Measurements from ENCODE around the gene CYP27B1.

CYP27B1 gene

GRCh38 chr12:57766464-57767304, at the start of gene CYP27B1:
Gene CYP27B1, minus strand, starts transcription at chr12:57767078. Its CDS starts 37 bp downstream, at chr12:57767041.
- H3K27ac ChIP-seq (ENCODE audit: low read length), result no peak within 1 kb of the TSS
- peak within 1 kb of the TSS; percentile 46; the same call in 1 of the 2 replicates for H3K4me3 ChIP-seq (ENCODE audit: low read length)
- H3K36me3 ChIP-seq (ENCODE audit: control insufficient read depth, insufficient read depth, low read length), result peaks cover 7% of the 10 kb centered on the region; the same call in 1 of the 2 replicates
- no CpG with 5 or more reads among the region's 38 CpGs for WGBS (ENCODE audit: insufficient coverage, insufficient read length)
- H3K27me3 ChIP-seq (ENCODE audit: control insufficient read depth, insufficient read depth, low read length), result peaks cover 28% of the 10 kb centered on the region
- H3K4me1 ChIP-seq (ENCODE audit: control insufficient read depth, insufficient read depth, low read length), result peaks cover 4% of the 10 kb centered on the region
- H3K9me3 ChIP-seq (ENCODE audit: control insufficient read depth, insufficient read depth, low read length), result no peaks in the 10 kb centered on the region
- no peak for DNase-seq (ENCODE audit: low read depth, low spot score)

DNA sequence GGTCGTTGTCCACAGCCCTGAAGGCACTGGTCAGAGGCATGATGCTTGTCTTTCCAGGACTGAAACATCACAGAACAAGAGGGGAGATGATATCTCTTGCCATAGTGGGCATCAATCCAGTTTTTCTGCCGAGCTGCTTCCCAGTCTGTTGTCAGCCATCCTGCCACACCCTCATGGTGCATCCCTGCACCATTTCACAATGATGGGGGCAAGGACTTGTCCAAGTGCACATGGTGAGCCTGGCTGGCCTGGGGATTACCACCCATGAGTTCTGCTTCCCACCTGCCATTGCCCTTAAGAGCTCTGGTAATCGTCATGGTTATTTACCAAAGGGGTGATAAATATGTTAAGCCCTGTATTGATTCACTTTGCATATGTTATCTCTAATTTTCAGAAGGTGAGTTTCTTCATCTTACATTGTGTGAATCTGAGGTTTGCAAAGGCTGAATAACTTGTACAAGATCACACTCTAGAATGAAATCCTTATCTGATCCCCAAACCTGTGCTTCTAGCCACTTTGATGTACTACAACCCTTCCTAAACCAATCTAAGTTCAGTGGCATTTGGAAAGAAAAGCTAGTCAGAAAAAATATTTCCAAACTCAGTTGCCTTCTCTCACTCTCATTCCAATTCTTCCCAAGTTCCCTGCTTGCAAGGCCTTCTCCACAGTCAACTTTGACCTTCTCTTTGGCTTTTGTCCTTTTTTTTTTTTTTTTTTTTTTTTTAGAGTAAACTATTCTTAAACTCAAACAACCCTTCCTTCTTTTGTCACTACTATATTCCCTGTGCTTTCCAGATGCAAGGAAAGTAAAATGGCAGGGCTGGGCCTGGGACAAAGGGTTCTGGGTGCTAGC, 49.4 kb upstream of the CYP27B1 start:
- no peaks in the 10 kb centered on the region for H3K9me3 ChIP-seq (ENCODE audit: control insufficient read depth, insufficient read depth, low read length)
- no peaks in the 10 kb centered on the region; the same call in 1 of the 2 replicates for H3K4me1 ChIP-seq (ENCODE audit: control insufficient read depth, insufficient read depth, low read length)
- no peaks in the 10 kb centered on the region for H3K27me3 ChIP-seq (ENCODE audit: control insufficient read depth, insufficient read depth, low read length)
- no CpG with 5 or more reads among the region's 3 CpGs for WGBS (ENCODE audit: insufficient coverage, insufficient read length)
- no peaks in the 10 kb centered on the region for H3K36me3 ChIP-seq (ENCODE audit: control insufficient read depth, insufficient read depth, low read length)
- H3K4me3 ChIP-seq (ENCODE audit: low read length), result no peak overlapping the region
- H3K27ac ChIP-seq (ENCODE audit: low read length), result no peak overlapping the region
- no peak for DNase-seq (ENCODE audit: low read depth, low spot score)

DNA sequence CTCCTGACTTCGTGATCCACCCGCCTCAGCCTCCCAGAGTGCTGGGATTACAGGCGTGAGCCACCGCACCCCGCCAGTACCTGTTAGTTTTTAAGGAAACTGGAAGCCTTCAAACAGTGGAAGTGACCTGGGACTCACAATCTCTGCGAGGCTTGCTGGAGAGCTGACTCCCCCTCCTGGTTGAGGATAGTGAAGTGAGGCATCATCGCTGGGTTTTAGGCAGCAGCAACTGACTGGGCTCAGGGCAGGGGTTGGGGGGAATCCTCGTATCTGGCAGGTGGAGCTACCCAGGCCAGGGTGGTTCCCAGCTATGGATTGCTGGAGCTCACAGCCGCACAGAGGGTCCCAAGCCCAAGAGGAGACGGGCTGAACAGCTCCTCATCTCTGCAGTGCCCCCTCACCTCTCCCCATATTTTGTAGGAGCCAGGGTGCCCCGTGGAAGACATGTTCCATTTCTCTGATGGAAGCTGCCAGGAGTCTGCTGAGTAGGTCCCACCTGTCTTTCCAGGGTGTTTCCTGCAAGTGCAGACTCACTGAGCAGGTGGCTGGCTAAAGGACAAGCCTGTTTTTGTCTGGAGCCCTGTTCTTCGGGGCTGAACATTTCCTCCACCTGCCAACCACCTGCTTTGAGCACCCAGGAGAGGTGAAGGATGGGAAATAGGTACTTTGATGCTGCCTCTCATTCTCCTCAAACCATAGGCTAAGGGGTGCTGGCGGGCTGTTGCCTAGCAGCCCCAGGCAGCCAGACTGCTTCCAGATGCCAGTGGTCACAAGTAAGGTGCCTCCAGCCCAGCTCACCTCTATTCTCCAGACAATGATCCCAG, 48.5 kb upstream of the CYP27B1 start:
- Histone ChIP-seq H3K27ac (ENCODE audit: low read length) (no peak overlapping the region), H3K4me1 (ENCODE audit: control insufficient read depth, insufficient read depth, low read length) (no peaks in the 10 kb centered on the region; the same call in 1 of the 2 replicates), H3K27me3 (ENCODE audit: control insufficient read depth, insufficient read depth, low read length) (no peaks in the 10 kb centered on the region), H3K4me3 (ENCODE audit: low read length) (no peak overlapping the region), H3K9me3 (ENCODE audit: control insufficient read depth, insufficient read depth, low read length) (no peaks in the 10 kb centered on the region), H3K36me3 (ENCODE audit: control insufficient read depth, insufficient read depth, low read length) (no peaks in the 10 kb centered on the region)
- peak; percentile 57 for DNase-seq (ENCODE audit: low read depth, low spot score)
- WGBS (ENCODE audit: insufficient coverage, insufficient read length), result no CpG with 5 or more reads among the region's 13 CpGs

DNA sequence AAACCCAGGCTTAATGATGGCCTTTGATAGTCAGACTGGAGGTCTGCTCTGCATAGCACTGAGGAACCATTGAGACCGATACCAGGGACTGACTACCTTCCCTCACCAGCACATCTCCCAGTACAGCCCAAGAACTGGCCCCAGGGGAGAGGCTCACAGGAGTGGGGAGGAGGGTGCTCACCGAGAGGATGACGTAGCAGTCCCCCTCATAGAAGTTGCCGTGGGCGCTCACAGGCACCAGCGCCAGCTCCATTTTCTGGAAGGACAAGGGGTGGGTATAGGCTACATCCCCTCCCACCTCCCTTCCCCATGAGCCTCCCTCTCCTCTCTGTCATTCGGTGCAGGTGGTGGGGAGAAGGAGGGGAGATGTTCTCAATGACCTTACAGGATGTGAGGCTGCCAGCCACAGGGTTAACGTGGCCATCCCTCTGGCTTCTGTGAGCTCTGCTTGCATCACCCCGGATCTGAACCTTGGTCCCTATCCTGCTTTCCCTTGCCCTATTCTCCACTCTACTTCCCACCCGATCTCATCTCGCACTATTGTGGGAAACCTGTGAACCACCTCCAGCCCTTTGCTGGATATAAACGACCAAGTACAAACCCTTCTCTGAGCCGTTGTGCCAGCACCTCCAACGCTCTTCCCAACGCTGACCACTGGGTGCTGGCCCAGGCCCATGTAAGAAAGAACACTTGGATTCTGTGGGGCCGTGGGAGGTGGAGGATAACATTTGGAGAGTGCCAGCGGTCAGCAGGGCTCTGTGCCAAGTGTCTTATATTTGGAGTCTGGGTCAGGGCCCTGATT, 47.3 kb upstream of the CYP27B1 start:
- H3K4me1 ChIP-seq (ENCODE audit: control insufficient read depth, insufficient read depth, low read length), result no peaks in the 10 kb centered on the region
- no peak for DNase-seq (ENCODE audit: low read depth, low spot score)
- H3K27me3 ChIP-seq (ENCODE audit: control insufficient read depth, insufficient read depth, low read length), result no peaks in the 10 kb centered on the region
- no peaks in the 10 kb centered on the region for H3K36me3 ChIP-seq (ENCODE audit: control insufficient read depth, insufficient read depth, low read length)
- no CpG with 5 or more reads among the region's 17 CpGs for WGBS (ENCODE audit: insufficient coverage, insufficient read length)
- no peak overlapping the region for H3K27ac ChIP-seq (ENCODE audit: low read length)
- H3K4me3 ChIP-seq (ENCODE audit: low read length), result no peak overlapping the region
- no peaks in the 10 kb centered on the region for H3K9me3 ChIP-seq (ENCODE audit: control insufficient read depth, insufficient read depth, low read length)

DNA sequence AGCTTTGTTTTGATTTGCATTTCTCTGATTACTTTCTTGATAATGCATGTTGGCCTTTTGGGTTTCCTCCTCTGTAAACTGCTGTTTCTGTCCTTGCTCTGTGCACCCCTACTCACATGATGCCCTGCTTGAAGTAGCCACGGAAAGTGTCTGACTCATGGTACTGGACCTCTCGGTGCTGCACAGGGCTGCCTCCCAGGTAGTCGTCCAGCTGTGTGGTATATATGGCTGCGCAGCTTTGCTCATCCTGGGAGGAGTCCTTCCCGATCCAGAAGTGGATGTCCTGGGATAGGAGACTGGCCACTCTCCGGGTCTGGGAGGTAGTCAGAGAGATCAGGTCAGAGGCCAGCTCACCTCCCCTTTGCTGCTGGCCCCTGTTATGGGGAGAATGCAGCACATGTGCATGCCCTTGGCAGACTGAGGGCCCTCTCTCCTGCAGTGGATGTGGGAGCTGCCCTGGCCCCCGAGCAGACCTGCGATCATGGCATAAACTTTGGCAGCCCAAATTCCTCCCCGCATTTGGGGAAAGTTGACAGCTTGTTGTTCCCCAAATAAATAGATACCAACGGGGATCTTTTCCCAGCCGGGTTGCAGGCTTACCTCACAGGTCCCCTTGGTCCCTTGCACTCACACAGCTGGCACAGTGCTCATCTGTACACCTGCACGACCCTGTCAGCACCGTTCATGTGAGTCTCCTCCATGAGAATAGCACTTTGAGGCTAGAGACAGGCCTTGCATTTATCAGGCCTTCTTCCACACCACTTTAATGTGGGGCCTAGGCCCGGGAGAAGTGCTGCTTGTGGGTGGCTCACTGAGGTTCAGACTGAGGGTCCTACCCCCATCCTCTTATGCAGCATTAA, 46.5 kb upstream of the CYP27B1 start:
- no peak overlapping the region for H3K27ac ChIP-seq (ENCODE audit: low read length)
- H3K4me3 ChIP-seq (ENCODE audit: low read length), result no peak overlapping the region
- H3K9me3 ChIP-seq (ENCODE audit: control insufficient read depth, insufficient read depth, low read length), result no peaks in the 10 kb centered on the region
- DNase-seq (ENCODE audit: low read depth, low spot score), result no peak
- no peaks in the 10 kb centered on the region for H3K4me1 ChIP-seq (ENCODE audit: control insufficient read depth, insufficient read depth, low read length)
- H3K27me3 ChIP-seq (ENCODE audit: control insufficient read depth, insufficient read depth, low read length), result no peaks in the 10 kb centered on the region
- WGBS (ENCODE audit: insufficient coverage, insufficient read length), result no CpG with 5 or more reads among the region's 14 CpGs
- no peaks in the 10 kb centered on the region for H3K36me3 ChIP-seq (ENCODE audit: control insufficient read depth, insufficient read depth, low read length)

- H3K36me3 ChIP-seq (ENCODE audit: control insufficient read depth, insufficient read depth, low read length), result no peaks in the 10 kb centered on the region
- no CpG with 5 or more reads among the region's 10 CpGs for WGBS (ENCODE audit: insufficient coverage, insufficient read length)
- DNase-seq (ENCODE audit: low read depth, low spot score), result no peak
Observed at GRCh38 chr12:57811028-57811755, 44.3 kb upstream of the CYP27B1 start.

GRCh38 chr12:57810450-57810849, 43.6 kb upstream of the CYP27B1 start:
- DNase-seq (ENCODE audit: low read depth, low spot score), result no peak
- no peaks in the 10 kb centered on the region for H3K4me1 ChIP-seq (ENCODE audit: control insufficient read depth, insufficient read depth, low read length)
- H3K9me3 ChIP-seq (ENCODE audit: control insufficient read depth, insufficient read depth, low read length), result no peaks in the 10 kb centered on the region
- H3K4me3 ChIP-seq (ENCODE audit: low read length), result no peak overlapping the region
- no peaks in the 10 kb centered on the region for H3K27me3 ChIP-seq (ENCODE audit: control insufficient read depth, insufficient read depth, low read length)
- H3K36me3 ChIP-seq (ENCODE audit: control insufficient read depth, insufficient read depth, low read length), result no peaks in the 10 kb centered on the region
- H3K27ac ChIP-seq (ENCODE audit: low read length), result no peak overlapping the region
- no CpG with 5 or more reads among the region's 5 CpGs for WGBS (ENCODE audit: insufficient coverage, insufficient read length)

More at GRCh38 chr12:57811028-57811755, 44.3 kb upstream of the CYP27B1 start:
- Histone ChIP-seq H3K27ac (ENCODE audit: low read length) (no peak overlapping the region), H3K4me1 (ENCODE audit: control insufficient read depth, insufficient read depth, low read length) (no peaks in the 10 kb centered on the region), H3K4me3 (ENCODE audit: low read length) (no peak overlapping the region), H3K27me3 (ENCODE audit: control insufficient read depth, insufficient read depth, low read length) (no peaks in the 10 kb centered on the region), H3K9me3 (ENCODE audit: control insufficient read depth, insufficient read depth, low read length) (no peaks in the 10 kb centered on the region)

- Histone ChIP-seq H3K4me3 (ENCODE audit: low read length) (no peak overlapping the region), H3K27me3 (ENCODE audit: control insufficient read depth, insufficient read depth, low read length) (no peaks in the 10 kb centered on the region), H3K4me1 (ENCODE audit: control insufficient read depth, insufficient read depth, low read length) (no peaks in the 10 kb centered on the region), H3K27ac (ENCODE audit: low read length) (no peak overlapping the region), H3K9me3 (ENCODE audit: control insufficient read depth, insufficient read depth, low read length) (no peaks in the 10 kb centered on the region), H3K36me3 (ENCODE audit: control insufficient read depth, insufficient read depth, low read length) (no peaks in the 10 kb centered on the region)
- DNase-seq (ENCODE audit: low read depth, low spot score), result no peak
- no CpG with 5 or more reads among the region's 3 CpGs for WGBS (ENCODE audit: insufficient coverage, insufficient read length)
Observed at GRCh38 chr12:57809425-57809824, 42.5 kb upstream of the CYP27B1 start.
